OCI-LY7 (cell line): ENCODE results near the gene CXCL14. TPM values are rescaled to one million over a fixed set of nuclear protein-coding genes. Genes with fewer than 3 reads are reported as not detected.

Experiments
- BruUV-seq: library from RNA; stranded (reverse); fragments of 400-500 nt; replicated peaks from 2 replicates; lab custom pipeline; 2021; lab: Mats Ljungman, UMichigan
- CTCF ChIA-PET: fragments of 300-600 bp; sonication (Branson Sonifier 250); formaldehyde crosslinking; loops from one replicate; lab custom pipeline; 2022; ENCODE audit warnings: antibody characterized with exemption; ENCODE audit not compliant: unreplicated experiment; lab: Charles Lee
- POLR2A ChIA-PET: fragments of 300-600 bp; sonication (Branson Sonifier 250); formaldehyde crosslinking; loops from one replicate; lab custom pipeline; 2022; ENCODE audit warnings: antibody characterized with exemption; lab: Charles Lee
- DNase-seq: peaks from one replicate; pipeline ENCODE4 v3.0.0-alpha.2; 2015; ENCODE audit warnings: low spot score
- H2AFZ ChIP-seq: fragments of 200-600 bp; sonication (generic), shearing (Covaris generic); 2 replicates; pipeline ENCODE4 v1.6.1; 2014; ENCODE audit warnings: mild to moderate bottlenecking, antibody characterized with exemption, low read length, moderate library complexity
- H3K27ac ChIP-seq: fragments of 200-600 bp; sonication (generic); 2 replicates; pipeline ENCODE4 v1.5.1; 2014; ENCODE audit warnings: mixed run types, low read depth, mild to moderate bottlenecking, moderate library complexity, low read length, inconsistent platforms; ENCODE audit not compliant: poor library complexity, severe bottlenecking
- H3K36me3 ChIP-seq: fragments of 200-600 bp; sonication (generic); 2 replicates; pipeline ENCODE4 v1.6.1; 2014; ENCODE audit warnings: mild to moderate bottlenecking, antibody characterized with exemption, low read length, moderate library complexity, mixed read lengths; ENCODE audit not compliant: insufficient read depth
- H3K4me1 ChIP-seq: fragments of 200-600 bp; sonication (generic); 2 replicates; pipeline ENCODE4 v1.5.1; 2014; ENCODE audit warnings: mild to moderate bottlenecking, low read length; ENCODE audit not compliant: insufficient read depth, poor library complexity, severe bottlenecking
- H3K4me2 ChIP-seq: fragments of 200-600 bp; sonication (generic); 2 replicates; pipeline ENCODE4 v1.6.1; 2014; ENCODE audit warnings: mild to moderate bottlenecking, low read length
- H3K4me3 ChIP-seq: fragments of 200-600 bp; sonication (generic); 2 replicates; pipeline ENCODE4 v1.5.1; 2014; ENCODE audit warnings: mild to moderate bottlenecking, low read depth, low read length; ENCODE audit not compliant: poor library complexity, severe bottlenecking
- H3K79me2 ChIP-seq: fragments of 200-600 bp; sonication (generic); 2 replicates; pipeline ENCODE4 v1.6.1; 2016; ENCODE audit warnings: low read depth, mild to moderate bottlenecking, low read length, moderate library complexity, mixed read lengths; ENCODE audit not compliant: insufficient read depth
- H3K9me2 ChIP-seq: fragments of 200-600 bp; sonication (generic); 2 replicates; pipeline ENCODE4 v1.6.1; 2016; ENCODE audit warnings: mild to moderate bottlenecking, low read length, mixed read lengths; ENCODE audit not compliant: insufficient read depth
- H3K9me3 ChIP-seq: fragments of 200-600 bp; sonication (generic); 2 replicates; pipeline ENCODE4 v1.6.1; 2014; ENCODE audit warnings: mild to moderate bottlenecking, mixed run types, low read length, mixed read lengths
- H4K20me1 ChIP-seq: fragments of 200-600 bp; sonication (generic); 2 replicates; pipeline ENCODE4 v1.6.1; 2014; ENCODE audit warnings: mild to moderate bottlenecking, antibody characterized with exemption, low read length, moderate library complexity, mixed read lengths; ENCODE audit not compliant: insufficient read depth
- EZH2phosphoT487 ChIP-seq: fragments of 200-600 bp; sonication (generic); IDR thresholded peaks from 2 replicates; pipeline ENCODE4 v1.6.1; 2018; ENCODE audit warnings: low read depth, borderline replicate concordance, mild to moderate bottlenecking, mixed run types, antibody characterized with exemption, low read length, moderate library complexity, mixed read lengths
- intact Hi-C: fragments of 100-400 bp; cut with micrococcal nuclease; formaldehyde crosslinking; loops from one replicate; pipeline ENCODE4 v1.10.0; 2022; ENCODE audit not compliant: unreplicated experiment
- total RNA-seq, 2 experiments: library from RNA; depleted of rRNA in 1 of 2; stranded (reverse); fragments of >200 nt in 1 of 2; shearing (Covaris generic) in 1 of 2; gene quantifications; 2 replicates each; pipeline ENCODE4 v1.2.3, GENCODE V29; 2014 to 2022
- TF ChIP-seq, protein P1 (sequence below): fragments of 200-600 bp; sonication (generic); conservative IDR thresholded peaks from 2 replicates; pipeline ENCODE4 v1.5.1; 2014; ENCODE audit warnings: mild to moderate bottlenecking, antibody characterized with exemption, low read length, moderate library complexity, mixed read lengths

CXCL14 gene
- total RNA-seq, 2 experiments from 2014 or later: not detected

GRCh38 chr5:135589152-135589551 is 10.4 kb upstream of the CXCL14 start:
- Histone ChIP-seq H3K79me2 (no peaks in the 10 kb centered on the region), H3K4me3 (no peak overlapping the region), H3K4me2 (no peak overlapping the region), H4K20me1 (no peaks in the 10 kb centered on the region; the same call in 1 of the 2 replicates), H3K9me3 (no peaks in the 10 kb centered on the region), H3K4me1 (no peaks in the 10 kb centered on the region), H3K36me3 (no peaks in the 10 kb centered on the region), H2AFZ (no peak overlapping the region), H3K27ac (no peak overlapping the region), H3K9me2 (no peaks in the 10 kb centered on the region)
- no peak for DNase-seq
- intact Hi-C loops: no loop called here
- no peak for TF ChIP-seq EZH2phosphoT487
- TF ChIP-seq, protein P1, sequence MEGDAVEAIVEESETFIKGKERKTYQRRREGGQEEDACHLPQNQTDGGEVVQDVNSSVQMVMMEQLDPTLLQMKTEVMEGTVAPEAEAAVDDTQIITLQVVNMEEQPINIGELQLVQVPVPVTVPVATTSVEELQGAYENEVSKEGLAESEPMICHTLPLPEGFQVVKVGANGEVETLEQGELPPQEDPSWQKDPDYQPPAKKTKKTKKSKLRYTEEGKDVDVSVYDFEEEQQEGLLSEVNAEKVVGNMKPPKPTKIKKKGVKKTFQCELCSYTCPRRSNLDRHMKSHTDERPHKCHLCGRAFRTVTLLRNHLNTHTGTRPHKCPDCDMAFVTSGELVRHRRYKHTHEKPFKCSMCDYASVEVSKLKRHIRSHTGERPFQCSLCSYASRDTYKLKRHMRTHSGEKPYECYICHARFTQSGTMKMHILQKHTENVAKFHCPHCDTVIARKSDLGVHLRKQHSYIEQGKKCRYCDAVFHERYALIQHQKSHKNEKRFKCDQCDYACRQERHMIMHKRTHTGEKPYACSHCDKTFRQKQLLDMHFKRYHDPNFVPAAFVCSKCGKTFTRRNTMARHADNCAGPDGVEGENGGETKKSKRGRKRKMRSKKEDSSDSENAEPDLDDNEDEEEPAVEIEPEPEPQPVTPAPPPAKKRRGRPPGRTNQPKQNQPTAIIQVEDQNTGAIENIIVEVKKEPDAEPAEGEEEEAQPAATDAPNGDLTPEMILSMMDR: no peak
- CTCF ChIA-PET: no interaction called here
- no TSS peak for BruUV-seq
- POLR2A ChIA-PET: no interaction called here

DNA sequence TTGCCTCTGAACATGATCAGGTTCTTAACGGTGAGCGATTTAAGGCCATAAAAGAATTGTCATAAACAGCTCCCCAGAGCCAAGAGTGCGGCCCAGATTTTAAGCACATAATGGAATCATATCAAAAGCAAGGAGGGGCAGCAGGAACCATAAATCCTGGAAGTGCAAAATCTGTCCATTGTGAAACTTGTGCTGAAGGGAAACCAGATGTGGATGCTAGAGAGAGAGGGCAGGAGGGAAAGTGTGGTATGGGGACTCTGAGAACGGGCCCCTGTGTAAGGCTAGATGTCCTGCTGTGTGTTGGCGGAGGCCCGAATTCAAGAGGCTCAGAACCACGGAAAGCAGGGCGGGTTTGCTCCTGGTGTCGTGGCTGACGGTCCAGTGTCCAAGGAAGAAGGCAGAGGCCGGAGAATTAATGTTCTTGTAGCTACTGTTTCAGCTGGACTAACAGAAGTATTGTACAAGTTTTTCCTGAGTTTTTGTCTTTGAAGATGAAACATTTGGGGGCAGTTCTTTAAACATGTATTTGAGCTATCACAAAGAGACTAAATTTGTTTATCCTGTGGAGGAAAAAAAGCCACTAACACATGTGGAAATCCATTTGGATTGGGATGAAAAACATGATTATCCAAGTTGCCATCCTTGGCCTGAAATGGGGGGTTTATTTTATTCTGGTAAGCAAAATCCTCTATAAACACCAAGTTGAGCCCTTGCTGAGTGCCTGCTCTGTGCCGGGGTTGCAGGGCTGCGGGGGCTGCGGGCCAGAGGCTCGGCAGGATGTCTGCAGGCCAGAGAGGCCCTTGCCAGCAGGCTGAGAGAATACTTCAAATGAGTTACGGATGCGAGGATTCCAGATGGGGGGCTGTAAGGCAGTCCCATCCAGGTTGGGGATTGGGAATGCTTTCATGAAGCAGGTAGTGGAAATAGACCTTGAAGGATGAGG is 9.2 kb upstream of the CXCL14 start:
- no peaks in the 10 kb centered on the region for H3K4me1 ChIP-seq
- ChIA-PET CTCF (no interaction called here), POLR2A (no interaction called here)
- TF ChIP-seq, protein P1: no peak
- H3K4me2 ChIP-seq: no peak overlapping the region
- H2AFZ ChIP-seq: no peak overlapping the region
- intact Hi-C loops: no loop called here
- no peaks in the 10 kb centered on the region; the same call in 1 of the 2 replicates for H4K20me1 ChIP-seq
- no peaks in the 10 kb centered on the region for H3K36me3 ChIP-seq
- DNase-seq: no peak
- no TSS peak for BruUV-seq
- no peaks in the 10 kb centered on the region for H3K79me2 ChIP-seq
- no peak overlapping the region for H3K27ac ChIP-seq
- H3K9me2 ChIP-seq: no peaks in the 10 kb centered on the region
- no peak overlapping the region for H3K4me3 ChIP-seq
- no peaks in the 10 kb centered on the region for H3K9me3 ChIP-seq

- no peak for DNase-seq
- Histone ChIP-seq H3K4me3 (no peak overlapping the region), H3K9me3 (no peaks in the 10 kb centered on the region), H3K27ac (no peak overlapping the region), H3K4me2 (no peak overlapping the region), H3K9me2 (no peaks in the 10 kb centered on the region), H3K36me3 (no peaks in the 10 kb centered on the region), H4K20me1 (no peaks in the 10 kb centered on the region), H3K79me2 (no peaks in the 10 kb centered on the region), H2AFZ (no peak overlapping the region), H3K4me1 (no peaks in the 10 kb centered on the region)
- no TSS peak for BruUV-seq
- ChIA-PET POLR2A (no interaction called here), CTCF (no interaction called here)
- intact Hi-C loops: no loop called here
- TF ChIP-seq, protein P1: no peak
- no peak for TF ChIP-seq EZH2phosphoT487
Measured at GRCh38 chr5:135584918-135585317, 6.1 kb upstream of the CXCL14 start.
